IPS DF 4.7 (cell line): ENCODE results near the gene DR1.
"Not testable (repeated sequence)": the region's sequence is repeated elsewhere in the genome, so short reads cannot be mapped to it uniquely, and the experiment has no call there.

ENCODE experiments used
- DNase-seq: peaks from one replicate; pipeline ENCODE4 v3.0.0-alpha.2; 2013; ENCODE audit warnings: low spot score; ENCODE audit errors: extremely low read depth

Gene DR1

GRCh38 chr1:93339171-93339697 lies 6.5 kb upstream of the DR1 start:
- no peak for DNase-seq

DNA sequence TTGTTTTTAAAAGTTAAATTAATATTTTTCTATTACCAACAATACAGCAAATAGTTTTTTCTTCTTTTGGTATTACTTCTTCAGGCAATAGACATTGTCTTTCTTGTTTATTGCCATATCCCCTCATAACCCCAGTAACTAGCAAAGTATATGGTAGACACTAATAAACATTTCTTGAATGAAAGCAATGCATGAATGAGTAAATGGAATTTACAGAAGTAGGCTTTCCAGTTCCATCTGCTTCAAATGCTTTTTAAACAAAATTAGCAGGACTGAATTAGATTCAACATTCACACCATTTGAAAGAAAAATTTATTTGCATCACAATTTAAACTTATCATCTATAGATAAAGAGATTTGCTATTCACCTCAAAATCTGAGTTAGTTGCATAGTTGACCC lies 5.6 kb upstream of the DR1 start:
- no peak for DNase-seq

DNA sequence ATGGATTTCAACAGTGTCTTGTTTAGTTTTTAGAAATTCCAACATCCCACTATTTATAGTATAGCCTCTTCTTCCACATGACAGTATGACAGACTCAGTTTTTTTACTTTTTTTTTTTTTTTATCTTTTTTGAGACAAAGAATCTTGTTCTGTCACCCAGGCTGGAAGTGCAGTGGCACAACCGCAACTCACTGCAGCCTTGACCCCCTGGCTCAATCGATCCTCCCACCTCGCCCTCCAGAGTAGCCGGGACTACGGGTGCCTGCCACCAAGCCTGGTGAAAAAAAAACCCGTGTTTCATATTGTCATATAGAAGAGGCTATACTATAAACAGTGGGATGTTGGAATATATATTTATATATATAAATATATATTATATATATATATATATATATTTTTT lies 1.2 kb upstream of the DR1 start:
- DNase-seq, result no peak

GRCh38 chr1:93344886-93345632 lies 648 bp upstream of the DR1 start:
- no peak for DNase-seq

DNA sequence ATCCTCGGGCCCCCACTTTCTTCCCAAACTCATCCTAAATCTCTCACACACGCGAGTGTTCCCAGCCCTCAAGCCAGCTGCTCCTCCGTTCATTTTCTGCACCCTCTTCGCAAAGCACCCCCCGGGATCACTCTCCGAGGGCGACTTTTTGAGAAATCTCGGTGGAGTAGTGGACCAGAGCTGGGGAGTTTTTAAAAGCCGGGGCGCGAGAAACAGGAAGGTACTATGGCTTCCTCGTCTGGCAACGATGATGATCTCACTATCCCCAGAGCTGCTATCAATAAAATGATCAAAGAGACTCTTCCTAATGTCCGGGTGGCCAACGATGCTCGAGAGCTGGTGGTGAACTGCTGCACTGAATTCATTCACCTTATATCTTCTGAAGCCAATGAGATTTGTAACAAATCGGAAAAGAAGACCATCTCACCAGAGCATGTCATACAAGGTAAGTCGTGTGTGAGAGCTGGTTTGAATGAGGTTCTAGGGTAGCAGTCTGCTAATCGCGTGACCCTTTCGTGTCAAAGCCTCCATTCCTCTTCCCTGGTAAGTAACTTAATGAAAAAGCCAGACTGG lies 800 bp downstream of the DR1 start:
- DNase-seq, result no peak

- no peak for DNase-seq
Observed at GRCh38 chr1:93347334-93347899, 1.7 kb downstream of the DR1 start.

DNA sequence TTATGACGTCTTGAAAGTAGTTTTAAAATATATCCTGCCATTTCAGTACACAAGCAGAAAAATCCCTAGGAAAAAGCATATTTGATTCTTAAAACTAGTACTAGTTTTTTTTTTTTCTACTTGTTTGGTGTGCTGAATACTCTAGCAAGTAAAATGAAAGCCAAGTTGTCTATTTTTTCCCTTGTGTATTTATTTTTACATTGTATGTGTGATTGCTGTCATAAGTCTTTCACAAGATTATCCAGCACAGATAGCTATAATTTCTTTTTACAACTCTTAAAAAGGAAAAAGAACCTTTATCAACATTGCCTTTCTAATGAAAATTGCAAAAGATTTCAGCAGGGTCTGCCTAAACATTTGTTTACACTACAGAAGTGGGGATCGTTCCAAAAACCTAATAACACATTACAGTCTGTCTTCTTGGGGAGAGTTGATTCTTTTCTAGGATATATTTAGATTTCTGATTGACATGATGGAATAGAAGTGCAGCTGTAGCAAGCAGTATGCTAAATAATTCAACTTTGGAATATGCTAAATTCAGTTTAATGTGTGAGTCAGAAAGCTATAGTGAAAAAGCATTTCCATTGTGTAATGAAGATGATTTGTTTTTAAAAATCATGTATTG lies 2.5 kb downstream of the DR1 start:
- DNase-seq, result no peak

- no peak for DNase-seq
Observed at GRCh38 chr1:93349231-93350135, 3.8 kb downstream of the DR1 start.

DNA sequence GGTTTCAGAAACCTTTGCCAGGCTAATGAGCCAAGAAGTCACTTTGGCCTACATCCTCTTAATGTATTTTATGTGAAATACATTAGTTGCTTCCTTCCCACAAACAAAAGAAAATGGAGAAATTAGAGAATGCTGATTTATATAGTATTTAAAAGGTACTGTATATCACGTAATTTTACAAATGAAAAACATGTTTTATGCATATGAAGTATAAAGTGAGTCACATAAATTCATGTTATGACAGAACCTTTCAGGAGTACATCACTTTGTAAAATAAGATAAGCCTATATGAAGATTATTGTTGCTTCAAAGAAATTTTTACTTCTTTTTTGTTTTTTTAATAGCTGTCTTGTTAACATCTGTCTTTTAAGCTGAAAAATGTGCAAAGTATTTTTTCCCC lies 4.6 kb downstream of the DR1 start:
- no peak for DNase-seq

DNA sequence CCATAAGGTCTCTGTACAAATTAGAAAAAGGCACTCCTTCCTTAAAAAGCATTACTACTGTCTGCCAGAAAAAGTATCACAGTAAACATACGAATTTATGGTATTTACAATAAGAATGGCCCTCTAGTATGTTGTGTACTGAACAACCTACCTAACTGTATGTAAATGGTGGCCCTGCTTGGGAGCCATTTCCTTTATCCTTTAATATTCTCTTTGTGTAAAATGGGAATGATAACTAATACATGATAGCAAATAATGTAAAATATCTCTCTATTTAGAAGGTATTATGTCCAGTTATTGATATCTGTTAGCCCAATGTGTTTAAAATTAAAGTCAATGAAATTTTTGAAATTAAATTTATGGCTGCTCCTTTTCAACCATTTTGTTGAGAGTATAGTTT lies 5.2 kb downstream of the DR1 start:
- DNase-seq, result no peak

DNA sequence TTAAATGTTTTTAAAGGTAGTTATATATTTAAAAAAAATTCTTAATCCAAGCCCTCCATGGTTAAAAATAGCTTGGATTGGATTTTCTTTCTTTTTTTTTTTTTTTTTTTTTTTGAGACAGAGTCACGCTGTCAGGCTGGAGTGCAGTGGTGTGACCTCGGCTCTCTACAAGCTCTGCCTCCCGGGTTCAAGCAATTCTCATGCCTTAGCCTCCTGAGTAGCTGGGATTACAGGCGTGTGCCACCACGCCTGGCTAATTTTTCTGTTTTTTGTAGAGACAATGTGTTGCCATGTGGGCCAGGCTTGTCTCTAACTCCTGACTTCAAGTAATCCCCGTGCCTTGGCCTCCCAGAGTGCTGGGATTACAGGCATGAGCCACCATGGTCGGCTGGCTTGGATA lies 5.6 kb downstream of the DR1 start:
- not testable (repeated sequence) for DNase-seq

- no peak for DNase-seq
Observed at GRCh38 chr1:93352376-93352775, 6.7 kb downstream of the DR1 start.

DNA sequence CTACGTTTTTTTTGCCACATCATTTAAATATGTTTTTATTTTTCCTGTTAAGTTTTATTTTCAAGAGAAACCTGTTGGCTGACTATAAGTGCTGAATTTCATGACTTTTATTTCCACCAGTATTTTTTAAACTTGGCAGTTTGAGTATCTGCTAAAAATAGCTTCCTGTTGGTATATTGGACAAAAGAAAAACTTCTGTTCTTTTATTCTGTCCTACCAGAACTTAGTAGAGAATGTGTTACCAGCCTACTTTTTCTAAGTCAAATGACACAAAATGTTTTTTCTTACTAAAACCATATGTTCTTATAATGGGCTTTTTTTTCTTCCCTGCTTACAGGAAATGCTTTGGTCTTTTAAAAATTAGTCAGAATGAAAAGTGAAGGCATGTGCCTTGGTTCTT lies 7.6 kb downstream of the DR1 start:
- DNase-seq, result no peak

GRCh38 chr1:93354749-93355148 lies 9.0 kb downstream of the DR1 start:
- DNase-seq, result no peak

DNA sequence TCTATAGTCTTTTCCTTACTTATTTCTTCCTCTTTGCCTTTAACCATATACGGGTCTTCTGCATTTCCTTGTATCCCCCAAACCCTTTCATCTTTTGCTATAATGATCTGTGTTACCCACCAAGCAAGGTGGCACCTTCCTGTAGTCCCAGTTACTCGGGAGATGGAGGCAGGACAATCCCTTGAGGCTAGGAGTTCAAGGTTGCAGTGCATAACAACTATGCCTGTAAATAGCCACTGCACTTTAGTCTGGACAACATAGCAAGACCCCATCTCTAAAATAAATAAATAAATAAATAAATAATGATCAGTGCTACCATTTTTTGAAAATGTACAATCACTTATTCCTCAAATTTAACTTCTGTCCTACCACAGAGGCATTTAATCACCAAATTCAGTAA lies 11.5 kb downstream of the DR1 start:
- DNase-seq, result no peak

GRCh38 chr1:93358293-93358692 lies 12.6 kb downstream of the DR1 start:
- DNase-seq, result no peak

GRCh38 chr1:93360111-93360510 lies 14.4 kb downstream of the DR1 start:
- DNase-seq, result no peak

GRCh38 chr1:93362237-93362636 lies 16.5 kb downstream of the DR1 start:
- DNase-seq, result no peak

- DNase-seq, result no peak
Observed at GRCh38 chr1:93365813-93366212, 20.1 kb downstream of the DR1 start.

GRCh38 chr1:93369734-93370133 lies 24.0 kb downstream of the DR1 start:
- DNase-seq, result no peak

DNA sequence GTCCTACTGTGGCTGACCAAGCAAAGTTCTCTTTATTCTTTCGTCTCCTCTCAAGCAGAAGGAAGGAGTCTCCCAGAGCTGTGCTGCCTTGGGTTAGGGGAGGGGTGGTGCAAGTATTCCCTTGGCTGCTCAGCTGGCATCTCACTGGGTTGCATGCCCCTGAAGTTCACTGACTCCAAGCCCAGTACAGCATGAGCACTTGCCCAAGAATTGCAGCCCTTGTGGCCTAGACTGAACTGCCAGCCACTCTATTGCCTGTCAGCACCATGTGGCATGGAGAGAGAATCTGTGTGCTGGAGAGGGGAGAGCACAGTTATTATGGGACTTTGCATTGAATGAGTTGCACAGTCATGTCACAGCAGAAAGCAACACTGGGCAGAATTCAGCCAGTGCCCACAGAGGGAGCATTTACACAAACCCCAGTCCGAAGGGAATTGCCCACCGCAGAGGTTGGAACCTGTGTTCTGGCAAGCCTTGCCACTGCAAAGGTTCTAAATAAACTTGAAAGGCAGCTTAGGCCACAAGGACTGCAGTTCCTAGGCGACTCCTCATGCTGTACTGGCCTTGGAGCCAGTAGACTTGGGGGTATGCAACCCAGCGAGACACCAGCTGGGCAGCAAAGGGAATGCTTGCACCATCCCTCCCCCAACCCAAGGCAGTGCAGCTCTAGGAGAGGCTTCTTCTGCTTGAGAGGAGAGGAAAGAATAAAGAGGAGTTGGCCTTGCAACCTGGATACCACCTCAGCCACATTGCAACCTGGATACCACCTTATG lies 28.8 kb downstream of the DR1 start:
- DNase-seq, result no peak
